IMR-90 (cell line): ENCODE measurements around the gene ARSB. TPM values are rescaled to one million over a fixed set of nuclear protein-coding genes. Genes with fewer than 3 reads are reported as not detected.
A peak's percentile ranks its signal among the peaks of the same experiment; 100 is the strongest.

Experiments used
- ATAC-seq: fragments of 200-7000 bp; cut with Tn5 transposase; 2 replicates; pipeline ENCODE4 v1.9.1; 2020; ENCODE audit warnings: low read depth, mild to moderate bottlenecking, moderate library complexity
- BruUV-seq: library from RNA; stranded (reverse); fragments of 400-500 nt; replicated peaks from 2 replicates; lab custom pipeline; 2021; lab: Mats Ljungman, UMichigan
- CTCF ChIA-PET: fragments of 300-600 bp; formaldehyde crosslinking; extraction: SDS; loops from one replicate; lab custom pipeline; 2021; ENCODE audit warnings: antibody characterized with exemption; lab: Yijun Ruan, JAX
- POLR2A ChIA-PET: fragments of 300-600 bp; sonication (Branson Sonifier 250); formaldehyde crosslinking; loops from one replicate; lab custom pipeline; 2022; ENCODE audit warnings: antibody characterized with exemption; ENCODE audit not compliant: unreplicated experiment; lab: Charles Lee
- DNase-seq: peaks from one replicate; pipeline ENCODE4 v3.0.0; 2013
- H2AFZ ChIP-seq: replicated peaks from 2 replicates; pipeline ENCODE3; 2013; ENCODE audit warnings: low read length, mild to moderate bottlenecking; ENCODE audit not compliant: poor library complexity
- H2AK5ac ChIP-seq: 2 replicates; pipeline ENCODE4 v1.6.1; 2013; ENCODE audit warnings: low read depth, low read length, inconsistent platforms
- H2AK9ac ChIP-seq: replicated peaks from 2 replicates; pipeline ENCODE3; 2013; ENCODE audit warnings: mild to moderate bottlenecking, low read depth, low read length, moderate library complexity; ENCODE audit not compliant: poor library complexity
- H2BK120ac ChIP-seq: 2 replicates; pipeline ENCODE4 v1.6.1; 2013; ENCODE audit warnings: low read depth, low read length, inconsistent platforms
- H2BK15ac ChIP-seq: 3 replicates; pipeline ENCODE4 v1.6.1; 2013; ENCODE audit warnings: low read depth, low read length, inconsistent platforms
- H2BK20ac ChIP-seq: 2 replicates; pipeline ENCODE4 v1.6.1; 2013; ENCODE audit warnings: low read depth, mild to moderate bottlenecking, inconsistent platforms, low read length, moderate library complexity
- H2BK5ac ChIP-seq: 2 replicates; pipeline ENCODE4 v1.6.1; 2013; ENCODE audit warnings: mild to moderate bottlenecking, low read depth, low read length, inconsistent platforms; ENCODE audit not compliant: poor library complexity, severe bottlenecking
- H3K14ac ChIP-seq: replicated peaks from 2 replicates; pipeline ENCODE4 v1.6.1; 2013; ENCODE audit warnings: low read depth, low read length, inconsistent platforms
- H3K18ac ChIP-seq: 2 replicates; pipeline ENCODE4 v1.6.1; 2013; ENCODE audit warnings: low read depth, low read length, control low read depth
- H3K23ac ChIP-seq: 2 replicates; pipeline ENCODE4 v1.6.1; 2013; ENCODE audit warnings: low read depth, low read length, inconsistent platforms
- H3K27ac ChIP-seq: 2 replicates; pipeline ENCODE4 v1.5.1; 2013; ENCODE audit warnings: mild to moderate bottlenecking, control low read depth, low read length; ENCODE audit not compliant: insufficient read depth
- H3K27me3 ChIP-seq: 2 replicates; pipeline ENCODE4 v1.6.1; 2013; ENCODE audit warnings: low read length; ENCODE audit not compliant: control insufficient read depth, insufficient read depth
- H3K36me3 ChIP-seq: 2 replicates; pipeline ENCODE4 v1.6.1; 2013; ENCODE audit warnings: low read length, mixed read lengths; ENCODE audit not compliant: control insufficient read depth, insufficient read depth
- H3K4ac ChIP-seq: 2 replicates; pipeline ENCODE4 v1.6.1; 2013; ENCODE audit warnings: low read depth, low read length, inconsistent platforms
- H3K4me1 ChIP-seq: 2 replicates; pipeline ENCODE4 v1.6.1; 2013; ENCODE audit warnings: low read length, mixed read lengths; ENCODE audit not compliant: control insufficient read depth, insufficient read depth
- H3K4me2 ChIP-seq: 2 replicates; pipeline ENCODE4 v1.6.1; 2013; ENCODE audit warnings: low read depth, mild to moderate bottlenecking, control low read depth, low read length, moderate library complexity
- H3K4me3 ChIP-seq: 2 replicates; pipeline ENCODE4 v1.5.1; 2013; ENCODE audit warnings: low read depth, mild to moderate bottlenecking, control low read depth, low read length, moderate library complexity; ENCODE audit not compliant: insufficient read depth
- H3K56ac ChIP-seq: 2 replicates; pipeline ENCODE4 v1.6.1; 2013; ENCODE audit warnings: low read length, inconsistent platforms; ENCODE audit not compliant: insufficient read depth; ENCODE audit errors: extremely low read depth
- H3K79me1 ChIP-seq, 2 experiments: 2 replicates each; pipeline ENCODE4 v1.6.1; 2013; ENCODE audit warnings: low read length in 2 of 2, inconsistent platforms in 1 of 2, low read depth in 1 of 2
- H3K9ac ChIP-seq: 2 replicates; pipeline ENCODE4 v1.6.1; 2013; ENCODE audit warnings: low read depth, low read length, control low read depth
- H3K9me1 ChIP-seq: 2 replicates; pipeline ENCODE4 v1.6.1; 2013; ENCODE audit warnings: low read length, inconsistent platforms; ENCODE audit not compliant: insufficient read depth
- H3K9me3 ChIP-seq: 2 replicates; pipeline ENCODE4 v1.6.1; 2013; ENCODE audit warnings: low read length; ENCODE audit not compliant: control insufficient read depth, insufficient read depth
- H4K20me1 ChIP-seq: 2 replicates; pipeline ENCODE4 v1.6.1; 2013; ENCODE audit warnings: low read length, inconsistent platforms; ENCODE audit not compliant: insufficient read depth
- H4K5ac ChIP-seq: 2 replicates; pipeline ENCODE4 v1.6.1; 2013; ENCODE audit warnings: mild to moderate bottlenecking, low read depth, low read length, control low read depth
- H4K8ac ChIP-seq, 2 experiments: 2 replicates each; pipeline ENCODE4 v1.6.1; 2013; ENCODE audit warnings: low read depth in 2 of 2, low read length in 2 of 2, control low read depth in 1 of 2, inconsistent platforms in 1 of 2
- H4K91ac ChIP-seq: 2 replicates; pipeline ENCODE4 v1.6.1; 2013; ENCODE audit warnings: low read depth, low read length, inconsistent platforms; ENCODE audit not compliant: insufficient read depth
- BHLHE40 ChIP-seq: fragments of 150-350 bp; IDR thresholded peaks from 2 replicates; pipeline ENCODE4 v1.6.1; 2016; ENCODE audit warnings: mild to moderate bottlenecking, low read depth, low read length
- CEBPB ChIP-seq: IDR thresholded peaks from 2 replicates; pipeline ENCODE4 v1.6.1; 2012; ENCODE audit warnings: low read depth, low read length, improper control_type of control experiment
- MAZ ChIP-seq: IDR thresholded peaks from 2 replicates; pipeline ENCODE4 v1.6.1; 2012; ENCODE audit warnings: low read depth, mild to moderate bottlenecking, low read length, improper control_type of control experiment, moderate library complexity, borderline replicate concordance
- MXI1 ChIP-seq: IDR thresholded peaks from 2 replicates; pipeline ENCODE4 v1.6.1; 2012; ENCODE audit warnings: low read depth, mild to moderate bottlenecking, low read length, moderate library complexity, borderline replicate concordance
- NFE2L2 ChIP-seq: fragments of 150-350 bp; IDR thresholded peaks from 2 replicates; pipeline ENCODE4 v1.6.1; 2016; ENCODE audit warnings: low read depth, mild to moderate bottlenecking, low read length
- POLR2A ChIP-seq: IDR thresholded peaks from 2 replicates; pipeline ENCODE4 v1.6.1; 2012; ENCODE audit warnings: mild to moderate bottlenecking, low read depth, low read length
- RAD21 ChIP-seq: IDR thresholded peaks from 2 replicates; pipeline ENCODE4 v1.6.1; 2012; ENCODE audit warnings: low read length, improper control_type of control experiment
- RCOR1 ChIP-seq: IDR thresholded peaks from 2 replicates; pipeline ENCODE4 v1.6.1; 2012; ENCODE audit warnings: mild to moderate bottlenecking, low read length, improper control_type of control experiment; ENCODE audit not compliant: insufficient replicate concordance
- RFX5 ChIP-seq: IDR thresholded peaks from 2 replicates; pipeline ENCODE4 v1.8.0; 2012; ENCODE audit warnings: low read depth, mild to moderate bottlenecking, low read length, moderate library complexity
- WGBS, 2 experiments: methylation state at CpG; one replicate each; pipeline versions ENCODE4 v1.1.5 to v1.1.7; 2013; ENCODE audit warnings: missing lambda C conversion rate in 2 of 2; ENCODE audit not compliant: insufficient read length in 1 of 2; ENCODE audit errors: extremely low coverage in 2 of 2; 5-methylcytosine and 5-hydroxymethylcytosine counted together
- dilution Hi-C: fragments of 300-500 bp; cut with HindIII; formaldehyde crosslinking; loops from one replicate; pipeline ENCODE4 v1.14.3; 2018; ENCODE audit warnings: low sequenced_read_pairs; ENCODE audit not compliant: unreplicated experiment
- in situ Hi-C: fragments of 300-500 bp; cut with MboI; formaldehyde crosslinking; loops from 3 replicates; pipeline ENCODE4 v1.14.3; 2019; ENCODE audit warnings: low sequenced_read_pairs, inconsistent platforms, mixed read lengths
- intact Hi-C: fragments of 100-400 bp; cut with micrococcal nuclease; formaldehyde crosslinking; loops from 2 replicates; pipeline ENCODE4 v1.10.0; 2022
- polyA plus RNA-seq, 3 experiments: library from polyadenylated mRNA; depleted of rRNA; stranded (reverse); fragments of >200 nt; gene quantifications; 2 replicates each; pipeline ENCODE4 v1.2.3, GENCODE V29; 2012; ENCODE audit warnings: low replicate concordance in 1 of 3
- total RNA-seq: library from RNA; depleted of rRNA; stranded (reverse); fragments of >200 nt; gene quantifications from 2 replicates; pipeline ENCODE4 v1.2.3, GENCODE V29; 2012
- TF ChIP-seq, protein P1 (sequence below): fragments of 150-350 bp; IDR thresholded peaks from 2 replicates; pipeline ENCODE4 v1.6.1; 2016; ENCODE audit warnings: low read depth, mild to moderate bottlenecking, low read length, moderate library complexity, borderline replicate concordance
- TF ChIP-seq, protein P2 (sequence below): fragments of 150-350 bp; IDR thresholded peaks from 2 replicates; pipeline ENCODE4 v1.6.1; 2017; ENCODE audit warnings: mild to moderate bottlenecking, antibody characterized with exemption, low read length, low read depth

ARSB gene
- total and polyA plus RNA-seq, 2 of the 4 experiments (the other 2 are of a cell fraction): 16.0 to 16.3 TPM

DNA sequence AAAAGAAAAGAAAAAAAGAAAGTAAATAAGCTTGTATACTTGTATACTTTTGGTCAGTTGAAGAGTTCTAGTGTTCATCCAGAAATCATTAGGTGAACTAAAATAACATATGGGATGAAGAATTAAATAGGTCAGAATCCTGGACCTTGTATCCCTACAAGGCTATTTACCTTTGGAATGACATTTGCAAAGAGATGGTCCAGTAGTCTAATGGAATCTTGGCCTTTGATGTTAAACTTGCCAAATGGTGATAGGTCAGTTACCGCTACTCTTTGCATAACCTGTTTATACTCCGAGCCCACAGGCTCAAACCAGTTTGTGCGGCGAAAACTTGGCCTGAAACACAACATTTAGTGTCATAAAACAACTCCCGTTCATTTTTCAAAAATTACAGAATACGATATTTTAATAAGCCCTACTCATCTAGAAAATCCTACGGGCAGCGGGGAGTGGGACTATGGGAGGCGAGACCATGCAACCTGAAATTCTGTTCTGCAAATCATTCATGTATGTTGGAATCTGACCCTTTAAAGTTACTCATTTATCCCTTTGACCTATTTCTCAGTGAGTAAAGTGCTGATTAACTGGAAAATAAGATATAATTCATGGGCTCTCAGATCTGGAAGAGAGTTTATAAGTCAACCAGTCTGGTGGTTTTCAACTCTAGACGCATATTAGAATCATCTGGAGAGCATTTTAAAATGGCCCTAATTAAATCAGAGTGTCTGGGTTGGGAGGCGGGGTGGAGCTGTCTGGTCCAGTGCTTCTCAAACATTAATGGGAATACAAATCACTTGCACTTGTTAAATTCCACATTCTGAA is 45.8 kb upstream of the ARSB start (continued):
- TF ChIP-seq, protein P1, sequence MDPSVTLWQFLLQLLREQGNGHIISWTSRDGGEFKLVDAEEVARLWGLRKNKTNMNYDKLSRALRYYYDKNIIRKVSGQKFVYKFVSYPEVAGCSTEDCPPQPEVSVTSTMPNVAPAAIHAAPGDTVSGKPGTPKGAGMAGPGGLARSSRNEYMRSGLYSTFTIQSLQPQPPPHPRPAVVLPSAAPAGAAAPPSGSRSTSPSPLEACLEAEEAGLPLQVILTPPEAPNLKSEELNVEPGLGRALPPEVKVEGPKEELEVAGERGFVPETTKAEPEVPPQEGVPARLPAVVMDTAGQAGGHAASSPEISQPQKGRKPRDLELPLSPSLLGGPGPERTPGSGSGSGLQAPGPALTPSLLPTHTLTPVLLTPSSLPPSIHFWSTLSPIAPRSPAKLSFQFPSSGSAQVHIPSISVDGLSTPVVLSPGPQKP: no peak

DNA sequence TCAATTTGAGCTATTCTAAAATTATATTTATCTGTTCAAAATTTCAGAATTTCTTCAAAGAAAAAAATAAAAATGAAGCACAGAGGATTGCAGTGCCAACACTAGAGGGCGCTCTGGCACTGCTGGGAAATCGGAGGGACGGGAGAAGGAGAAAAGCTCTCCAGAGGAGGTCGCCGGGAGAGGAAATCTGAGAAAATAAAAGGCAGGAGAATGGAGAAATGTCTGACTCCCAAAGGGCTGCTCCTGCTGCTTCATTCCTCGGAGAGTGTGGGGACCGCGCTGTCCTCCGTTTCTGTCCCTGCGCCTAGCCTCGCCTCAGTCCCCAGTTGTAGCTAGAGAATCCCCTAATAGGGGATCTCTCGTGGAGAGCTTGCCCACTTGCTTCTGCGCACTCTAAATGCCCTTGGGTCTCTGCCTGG is 40.0 kb upstream of the ARSB start:
- dilution Hi-C loops: no loop called here
- TF ChIP-seq CEBPB (0 out of 2 replicates have a peak, but pooled peaks have one; percentile 12), POLR2A (no peak), BHLHE40 (no peak), RFX5 (no peak), MXI1 (no peak), MAZ (no peak), RCOR1 (no peak), RAD21 (peak; percentile 91), NFE2L2 (no peak)
- TF ChIP-seq, protein P1: no peak
- TF ChIP-seq, protein P2, sequence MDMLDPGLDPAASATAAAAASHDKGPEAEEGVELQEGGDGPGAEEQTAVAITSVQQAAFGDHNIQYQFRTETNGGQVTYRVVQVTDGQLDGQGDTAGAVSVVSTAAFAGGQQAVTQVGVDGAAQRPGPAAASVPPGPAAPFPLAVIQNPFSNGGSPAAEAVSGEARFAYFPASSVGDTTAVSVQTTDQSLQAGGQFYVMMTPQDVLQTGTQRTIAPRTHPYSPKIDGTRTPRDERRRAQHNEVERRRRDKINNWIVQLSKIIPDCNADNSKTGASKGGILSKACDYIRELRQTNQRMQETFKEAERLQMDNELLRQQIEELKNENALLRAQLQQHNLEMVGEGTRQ: no peak

More for the DNA sequence above, 40.0 kb upstream of the ARSB start:
- Histone ChIP-seq H3K23ac (no peak overlapping the region), H2BK120ac (peak overlapping the region; percentile 62; the same call in 1 of the 2 replicates), H4K8ac (peak overlapping the region in 1 of 2 experiments; percentile 79; a peak in 2 of 4 replicates), H3K4me1 (peaks cover 5% of the 10 kb centered on the region), H3K4me2 (peak overlapping the region; percentile 96), H3K79me1 (no peaks in the 10 kb centered on the region), H2BK15ac (0 out of 3 replicates have a peak overlapping the region, but pooled peaks have one; percentile 16), H3K9ac (peak overlapping the region; percentile 72; the same call in 1 of the 2 replicates), H2AK5ac (no peak overlapping the region), H3K9me3 (no peaks in the 10 kb centered on the region), H2BK20ac (no peak overlapping the region), H4K91ac (no peak overlapping the region), H3K56ac (no peak overlapping the region), H3K27ac (no peak overlapping the region), H3K27me3 (peaks cover 8% of the 10 kb centered on the region), H4K5ac (peak overlapping the region; percentile 25; the same call in 1 of the 2 replicates), H3K18ac (peak overlapping the region; percentile 65; the same call in 1 of the 2 replicates), H3K9me1 (peaks cover 5% of the 10 kb centered on the region), H2AK9ac (no peak overlapping the region), H3K14ac (peak overlapping the region; percentile 74; the same call in 1 of the 2 replicates), H4K20me1 (no peaks in the 10 kb centered on the region), H3K36me3 (no peaks in the 10 kb centered on the region), H3K4ac (no peak overlapping the region; the same call in 1 of the 2 replicates), H2AFZ (peak overlapping the region; percentile 94), H3K4me3 (peak overlapping the region; percentile 37), H2BK5ac (no peak overlapping the region)
- in situ Hi-C loops (loop anchor here (5.0 to 10.0 kb wide), 2 partner anchors 107 to 440 kb away; no protein-coding TSS in a partner anchor), intact Hi-C loops (loop anchor here (1.0 to 10.0 kb wide), 6 partner anchors 108 to 1850 kb away; partner anchors contain the start of gene TENT2)
- CTCF ChIA-PET: interaction anchor here (0.5 to 9.5 kb wide), 26 partner anchors 10 to 832 kb away, joined by 3 to 115 read pairs (median 3); partner anchors contain the start of gene ARSB
- WGBS, 2 experiments: 16% methylated on average over 5 of the region's 13 CpGs; no CpG with 5 or more reads in 1 of the 2 experiments
- no TSS peak for BruUV-seq
- POLR2A ChIA-PET: no interaction called here
- peak; percentile 74 for ATAC-seq
- DNase-seq: peak; percentile 72
